Ovary (tissue), 9 donors: ENCODE data around the gene ENDOG. TPM values are rescaled to one million over a fixed set of nuclear protein-coding genes. Genes with fewer than 3 reads are reported as not detected.
"Not testable (repeated sequence)": the region's sequence is repeated elsewhere in the genome, so short reads cannot be mapped to it uniquely, and the experiment has no call there.

Experiments used
- DNase-seq, 5 donors: peaks; one replicate each; pipeline ENCODE4 v3.0.0-alpha.2; 2019 to 2020
- H3K27ac ChIP-seq, 2 donors: fragments of 200-600 bp; one replicate each; pipeline versions ENCODE4 v1.5.1 to v1.8.0; 2019 to 2022
- H3K27me3 ChIP-seq: fragments of 200-600 bp; one replicate; pipeline ENCODE4 v1.8.0; 2022
- H3K36me3 ChIP-seq: fragments of 200-600 bp; sonication (generic); one replicate; pipeline ENCODE4 v1.5.1; 2019
- H3K4me1 ChIP-seq: one replicate; pipeline ENCODE4 v1.8.1; 2013; ENCODE audit warnings: mild to moderate bottlenecking, moderate library complexity; ENCODE audit not compliant: insufficient read depth
- H3K4me3 ChIP-seq: fragments of 200-600 bp; sonication (generic); one replicate; pipeline ENCODE4 v1.5.1; 2017
- H3K9me3 ChIP-seq, 2 donors: fragments of 200-600 bp in 1 of 2; sonication (generic) in 1 of 2; one replicate each; pipeline versions ENCODE4 v1.5.1 to v1.8.1; 2013 to 2019; ENCODE audit warnings: mild to moderate bottlenecking in 1 of 2, moderate library complexity in 1 of 2
- CTCF ChIP-seq, 3 donors: fragments of 450-650 bp in 2 of 3; fragments of 200-600 bp in 1 of 3; IDR thresholded peaks; one replicate each; pipeline versions ENCODE4 v1.5.1 to v1.8.0; 2016 to 2022; ENCODE audit warnings: antibody characterized with exemption in 3 of 3, mild to moderate bottlenecking in 1 of 3
- EP300 ChIP-seq: sonication (generic); formaldehyde crosslinking; IDR thresholded peaks from one replicate; pipeline ENCODE4 v1.6.1; 2017; ENCODE audit warnings: antibody characterized with exemption
- POLR2A ChIP-seq: fragments of 450-650 bp; IDR thresholded peaks from one replicate; pipeline ENCODE4 v1.6.1; 2017; ENCODE audit warnings: antibody characterized with exemption, mild to moderate bottlenecking, moderate library complexity
- WGBS, 3 donors: extraction: QIAGEN DNeasy Blood & Tissue Kit in 1 of 3; methylation state at CpG; one replicate each; pipeline versions ENCODE4 v1.1.5 to v1.1.7; 2013 to 2017; 5-methylcytosine and 5-hydroxymethylcytosine counted together
- intact Hi-C, 4 donors: fragments of 100-400 bp; cut with DNase I; formaldehyde crosslinking; loops; one replicate each; pipeline versions ENCODE4 v1.11.0 to v1.15.1; 2022 to 2023
- polyA plus RNA-seq, 2 donors: library from polyadenylated mRNA; stranded (reverse); fragments of 200-250 nt in 1 of 2; fragments of 350-450 nt in 1 of 2; fragmentation: Illumina TruSeq in 1 of 2; extraction: RNeasy Lipid Tissue Mini Kit (QIAGEN cat#74804) in 1 of 2; gene quantifications; one replicate each; pipeline ENCODE4 v1.2.3, GENCODE V29; 2013 to 2014
- total RNA-seq, 7 donors: library from RNA; depleted of rRNA in 2 of 7; stranded (reverse); fragments of >200 nt in 2 of 7; fragmentation: NEBNext Ultra II Directional in 3 of 7; extraction: Animal tissue kit (Norgen Biotek cat#: 25700) in 3 of 7; gene quantifications; one replicate each; pipeline versions ENCODE4 v1.1.0 to v1.2.4, GENCODE V29; 2016 to 2023
- donor health status: DM: no; HTN: no; CAD: no; lungs with moderate emphysema.
- donor health status: DM: no; HTN: no; CAD: no.
- donor health status: Bipolar disorder and iron deficiency.
- donor health status: DM: yes; HTN: yes; CAD: no.
- donor health status: DM: no; HTN: no; CAD: no.
- donor health status: DM: yes; HTN: yes; CAD: no.

Gene ENDOG
- total and polyA plus RNA-seq, 9 donors: 3.6 to 23.7 (median 15.7) TPM

GRCh38 chr9:128838338-128838737 lies 20.0 kb downstream of the ENDOG start:
- no peak overlapping the region for H3K4me3 ChIP-seq
- H3K9me3 ChIP-seq: no peaks in the 10 kb centered on the region
- no peak overlapping the region for H3K27ac ChIP-seq
- TF ChIP-seq CTCF (IDR thresholded peaks at IDR 0.05) (no peak), POLR2A (no peak), EP300 (no peak)
- no peak for DNase-seq
- intact Hi-C loops: no loop called here
- H3K36me3 ChIP-seq: no peaks in the 10 kb centered on the region
- H3K27me3 ChIP-seq: no peaks in the 10 kb centered on the region
- 76 to 77% (median 77%) methylated on average over 3 of the region's 3 CpGs for WGBS, 3 donors
- H3K4me1 ChIP-seq: no peaks in the 10 kb centered on the region

DNA sequence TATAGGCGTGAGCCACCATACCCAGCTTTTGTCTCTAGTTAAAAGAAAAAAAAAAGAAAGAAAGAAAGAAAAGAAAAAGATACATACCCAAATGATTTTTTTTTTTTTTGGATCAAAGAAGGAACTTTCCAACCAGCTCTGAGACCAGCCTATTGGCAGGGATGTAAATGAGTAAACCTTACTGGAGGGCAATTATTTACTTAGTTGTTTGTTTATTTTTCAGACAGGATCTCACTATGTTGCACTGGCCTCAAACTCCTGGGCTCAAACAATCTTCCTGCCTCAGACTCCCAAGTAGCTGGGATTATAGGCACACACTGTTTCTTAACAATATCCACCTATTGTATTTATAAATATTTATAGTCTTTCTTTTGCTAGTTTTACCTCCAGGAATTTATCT lies 22.2 kb downstream of the ENDOG start:
- no peaks in the 10 kb centered on the region for H3K9me3 ChIP-seq
- no peak overlapping the region for H3K27ac ChIP-seq
- no peaks in the 10 kb centered on the region for H3K4me1 ChIP-seq
- 94 to 100% (median 96%) methylated on average over 1 of the region's 1 CpG for WGBS, 3 donors
- no peak for TF ChIP-seq EP300
- no peak for TF ChIP-seq CTCF (IDR thresholded peaks at IDR 0.05)
- no peak for TF ChIP-seq POLR2A
- no peaks in the 10 kb centered on the region for H3K27me3 ChIP-seq
- no peak overlapping the region for H3K4me3 ChIP-seq
- no peaks in the 10 kb centered on the region for H3K36me3 ChIP-seq
- no peak for DNase-seq
- intact Hi-C loops: no loop called here

- TF ChIP-seq POLR2A (no peak), CTCF (IDR thresholded peaks at IDR 0.05) (no peak), EP300 (no peak)
- Histone ChIP-seq H3K27me3 (no peaks in the 10 kb centered on the region), H3K27ac (no peak overlapping the region), H3K4me1 (no peaks in the 10 kb centered on the region), H3K9me3 (no peaks in the 10 kb centered on the region), H3K36me3 (no peaks in the 10 kb centered on the region), H3K4me3 (no peak overlapping the region)
- intact Hi-C loops: no loop called here
- no peak for DNase-seq
- whole genome bisulfite sequencing, 3 donors: 86 to 87% (median 86%) methylated on average over 12 of the region's 12 CpGs
Measured at GRCh38 chr9:128841694-128842492, 23.6 kb downstream of the ENDOG start.

DNA sequence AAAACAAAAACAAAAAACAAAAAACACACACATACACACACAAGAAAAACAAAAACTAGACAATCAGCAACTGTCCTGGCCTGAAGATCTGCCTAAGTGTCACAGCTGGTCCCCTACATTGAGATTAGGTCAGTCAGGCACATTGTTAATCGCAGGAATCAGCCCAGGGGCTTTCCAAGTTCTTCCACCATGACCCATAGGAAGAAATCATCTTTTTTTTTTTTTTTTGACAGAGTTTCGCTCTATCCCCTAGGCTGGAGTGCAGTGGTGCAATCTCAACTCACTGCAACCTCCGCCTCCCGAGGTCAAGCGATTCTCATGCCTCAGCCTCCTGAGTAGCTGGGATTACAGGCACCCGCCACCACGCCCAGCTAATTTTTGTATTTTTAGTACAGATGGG lies 24.9 kb downstream of the ENDOG start:
- H3K27ac ChIP-seq, H3K4me3 ChIP-seq, H3K36me3 ChIP-seq, intact Hi-C loops, H3K9me3 ChIP-seq, H3K4me1 ChIP-seq, H3K27me3 ChIP-seq, DNase-seq: not testable (repeated sequence)
- 94 to 97% (median 97%) methylated on average over 7 of the region's 7 CpGs for WGBS, 3 donors

DNA sequence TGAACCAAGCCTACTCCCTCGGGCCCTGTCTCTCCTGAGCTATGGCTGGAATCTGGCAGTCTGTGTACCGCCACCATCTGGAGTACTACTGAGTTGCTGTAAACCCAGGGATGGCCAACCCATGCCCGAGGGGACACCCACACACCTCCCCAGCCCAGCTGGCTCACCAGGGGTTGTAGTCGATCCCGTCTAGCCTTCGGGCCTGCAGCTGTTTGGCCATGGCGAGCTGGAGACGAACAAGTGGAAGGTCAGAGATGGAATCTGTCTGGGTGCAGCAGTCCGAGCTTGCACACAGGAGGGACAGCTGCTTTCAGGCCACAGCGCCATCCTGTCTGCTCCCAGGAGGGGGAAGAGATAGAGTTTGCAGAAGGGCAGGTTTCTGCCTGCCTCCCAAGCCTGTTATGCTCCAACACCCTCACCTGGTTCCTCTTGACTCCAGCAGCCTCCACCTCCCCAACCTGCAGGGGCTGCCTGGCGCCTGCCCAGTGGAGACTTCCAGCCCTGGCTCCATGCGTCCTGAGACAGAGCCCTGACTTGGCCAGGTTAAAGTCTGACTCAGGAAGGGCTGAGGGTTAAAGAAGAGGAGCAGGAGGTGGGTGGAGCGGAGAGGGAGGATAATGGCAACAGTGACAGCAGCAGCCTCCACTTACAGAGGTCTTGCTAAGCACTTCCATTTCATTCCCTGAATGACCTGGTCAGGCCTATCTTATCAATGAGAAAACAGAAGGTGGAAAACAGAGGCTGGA lies 27.1 kb downstream of the ENDOG start:
- Histone ChIP-seq H3K9me3 (no peaks in the 10 kb centered on the region), H3K4me3 (no peak overlapping the region), H3K27me3 (no peaks in the 10 kb centered on the region), H3K36me3 (no peaks in the 10 kb centered on the region), H3K4me1 (no peaks in the 10 kb centered on the region), H3K27ac (no peak overlapping the region)
- TF ChIP-seq POLR2A: no peak
- TF ChIP-seq CTCF (IDR thresholded peaks at IDR 0.05): no peak
- no peak for TF ChIP-seq EP300
- 65 to 75% (median 68%) methylated on average over 13 of the region's 13 CpGs for WGBS, 3 donors
- no peak for DNase-seq
- intact Hi-C loops: no loop called here
